ENCODE data around the gene LCMT2. TPM values are rescaled to one million over a fixed set of nuclear protein-coding genes. Genes with fewer than 3 reads are reported as not detected.

Gene LCMT2
- polyA plus RNA-seq, 1 donor from 2014 or later = 10.3 TPM

- Histone ChIP-seq H4K20me1 (ENCODE audit: insufficient read depth) (no peaks in the 10 kb centered on the region), H3K27ac (ENCODE audit: low read length) (peak overlapping the region; percentile 94), H3K9me2 (ENCODE audit: insufficient read depth, low read length) (no peaks in the 10 kb centered on the region), H3K4me2 (ENCODE audit: low read length) (peak overlapping the region; percentile 81), H2AFZ (ENCODE audit: low read depth, low read length) (peak overlapping the region; percentile 98), H3K36me3 (ENCODE audit: insufficient read depth, low read length) (peaks cover 7% of the 10 kb centered on the region), H3K4me3 (ENCODE audit: low read length) (peak overlapping the region; percentile 75), H3K9me3 (ENCODE audit: low read length) (no peaks in the 10 kb centered on the region), H3F3A (ENCODE audit: insufficient read depth, low read length, poor library complexity, severe bottlenecking) (no peaks in the 10 kb centered on the region), H3K27me3 (ENCODE audit: insufficient read depth, low read depth, low read length) (no peaks in the 10 kb centered on the region), H3K9ac (ENCODE audit: low read length) (peak overlapping the region; percentile 90), H3K79me2 (replicated peaks; ENCODE audit: insufficient read depth, low read length) (peaks cover 14% of the 10 kb centered on the region)
- TF ChIP-seq RAD21 (conservative IDR thresholded peaks at IDR 0.05) (no peak), SMC3 (conservative IDR thresholded peaks at IDR 0.05; ENCODE audit: poor library complexity) (no peak), POLR2AphosphoS5 (IDR thresholded peaks at IDR 0.05) (no peak), MXI1 (conservative IDR thresholded peaks at IDR 0.05; ENCODE audit: poor library complexity, severe bottlenecking) (no peak)
These were observed 985 bp downstream of the LCMT2 start for GRCh38 chr15:43329217-43329959.

GRCh38 chr15:43325039-43325684 lies 5.2 kb downstream of the LCMT2 start:
- no peak overlapping the region for H2AFZ ChIP-seq (ENCODE audit: low read depth, low read length)
- no peaks in the 10 kb centered on the region for H3F3A ChIP-seq (ENCODE audit: insufficient read depth, low read length, poor library complexity, severe bottlenecking)
- H3K4me3 ChIP-seq (ENCODE audit: low read length) = no peak overlapping the region
- no peaks in the 10 kb centered on the region for H4K20me1 ChIP-seq (ENCODE audit: insufficient read depth)
- H3K36me3 ChIP-seq (ENCODE audit: insufficient read depth, low read length) = peaks cover 7% of the 10 kb centered on the region
- no peaks in the 10 kb centered on the region for H3K27me3 ChIP-seq (ENCODE audit: insufficient read depth, low read depth, low read length)
- peaks cover 14% of the 10 kb centered on the region for H3K79me2 ChIP-seq (replicated peaks; ENCODE audit: insufficient read depth, low read length)
- no peak overlapping the region for H3K4me2 ChIP-seq (ENCODE audit: low read length)
- no peak overlapping the region for H3K27ac ChIP-seq (ENCODE audit: low read length)
- H3K9me2 ChIP-seq (ENCODE audit: insufficient read depth, low read length) = no peaks in the 10 kb centered on the region
- no peak overlapping the region for H3K9ac ChIP-seq (ENCODE audit: low read length)
- no peaks in the 10 kb centered on the region for H3K9me3 ChIP-seq (ENCODE audit: low read length)
- no peak for TF ChIP-seq EP300 (conservative IDR thresholded peaks at IDR 0.05; ENCODE audit: poor library complexity, severe bottlenecking)
- TF ChIP-seq EZH2 (IDR thresholded peaks at IDR 0.05; ENCODE audit: borderline replicate concordance, insufficient read depth, low read length, poor library complexity, severe bottlenecking) = no peak
- no peak for TF ChIP-seq POLR2AphosphoS5 (IDR thresholded peaks at IDR 0.05)
- TF ChIP-seq RAD21 (conservative IDR thresholded peaks at IDR 0.05) = no peak
- TF ChIP-seq CTCF (IDR thresholded peaks at IDR 0.05; ENCODE audit: poor library complexity, severe bottlenecking) = no peak
- TF ChIP-seq SMC3 (conservative IDR thresholded peaks at IDR 0.05; ENCODE audit: poor library complexity) = no peak
- no peak for TF ChIP-seq TAF1 (IDR thresholded peaks at IDR 0.05; ENCODE audit: low read depth)
- no peak for TF ChIP-seq MXI1 (conservative IDR thresholded peaks at IDR 0.05; ENCODE audit: poor library complexity, severe bottlenecking)
- no peak for TF ChIP-seq REST (IDR thresholded peaks at IDR 0.05; ENCODE audit: borderline replicate concordance)
